GM23248 (cell line): ENCODE results near the gene TPT1. TPM values are rescaled to one million over a fixed set of nuclear protein-coding genes. Genes with fewer than 3 reads are reported as not detected.

ENCODE experiments used
- DNase-seq: peaks from one replicate; pipeline ENCODE4 v3.0.0-alpha.2; 2015
- H2AFZ ChIP-seq: fragments of 200-600 bp; sonication (generic); 2 replicates; pipeline ENCODE4 v1.6.1; 2016; ENCODE audit warnings: antibody characterized with exemption
- H3F3A ChIP-seq: fragments of 200-600 bp; sonication (generic); 2 replicates; pipeline ENCODE4 v1.6.1; 2016; ENCODE audit warnings: mild to moderate bottlenecking, antibody characterized with exemption, mixed run types; ENCODE audit not compliant: insufficient read depth
- H3K27ac ChIP-seq: fragments of 200-600 bp; sonication (generic); 2 replicates; pipeline ENCODE4 v1.5.1; 2016; ENCODE audit warnings: mild to moderate bottlenecking
- H3K27me3 ChIP-seq: fragments of 200-600 bp; sonication (generic); replicated peaks from 2 replicates; pipeline ENCODE4 v1.6.1; 2016; ENCODE audit warnings: mild to moderate bottlenecking; ENCODE audit not compliant: insufficient read depth
- H3K36me3 ChIP-seq: fragments of 200-600 bp; sonication (generic); 2 replicates; pipeline ENCODE4 v1.6.1; 2016; ENCODE audit warnings: low read depth, mild to moderate bottlenecking
- H3K4me1 ChIP-seq: fragments of 200-600 bp; sonication (generic); 2 replicates; pipeline ENCODE4 v1.6.1; 2016; ENCODE audit warnings: mild to moderate bottlenecking; ENCODE audit not compliant: insufficient read depth
- H3K4me2 ChIP-seq: fragments of 200-600 bp; sonication (generic); one replicate; pipeline ENCODE4 v1.6.1; 2016; ENCODE audit warnings: mild to moderate bottlenecking; ENCODE audit not compliant: unreplicated experiment
- H3K4me3 ChIP-seq: fragments of 200-600 bp; sonication (generic); 2 replicates; pipeline ENCODE4 v1.5.1; 2016; ENCODE audit warnings: mild to moderate bottlenecking
- H3K79me2 ChIP-seq: fragments of 200-600 bp; sonication (generic); 2 replicates; pipeline ENCODE4 v1.6.1; 2016; ENCODE audit warnings: mild to moderate bottlenecking; ENCODE audit not compliant: insufficient read depth
- H3K9ac ChIP-seq: fragments of 200-600 bp; sonication (generic); 2 replicates; pipeline ENCODE4 v1.6.1; 2016; ENCODE audit warnings: mild to moderate bottlenecking
- H3K9me2 ChIP-seq: fragments of 200-600 bp; sonication (generic); 2 replicates; pipeline ENCODE4 v1.6.1; 2016; ENCODE audit warnings: mixed run types, mild to moderate bottlenecking, moderate library complexity; ENCODE audit not compliant: insufficient read depth
- H3K9me3 ChIP-seq: fragments of 200-600 bp; sonication (generic); one replicate; pipeline ENCODE4 v1.6.1; 2017; ENCODE audit warnings: low read depth
- H4K20me1 ChIP-seq: fragments of 200-600 bp; sonication (generic); 2 replicates; pipeline ENCODE4 v1.6.0; 2016; ENCODE audit not compliant: insufficient read depth
- EZH2 ChIP-seq: fragments of 200-600 bp; sonication (generic); IDR thresholded peaks from 2 replicates; pipeline ENCODE4 v1.6.1; 2018; ENCODE audit warnings: antibody characterized with exemption, mild to moderate bottlenecking; ENCODE audit not compliant: insufficient read depth, poor library complexity, severe bottlenecking
- EZH2phosphoT487 ChIP-seq: fragments of 200-600 bp; sonication (generic); IDR thresholded peaks from 2 replicates; pipeline ENCODE4 v1.6.1; 2018; ENCODE audit warnings: antibody characterized with exemption, moderate library complexity, mild to moderate bottlenecking, low read depth; ENCODE audit not compliant: insufficient read depth
- WGBS, 2 experiments: methylation state at CpG; one replicate each; pipeline ENCODE4 v1.1.6; 2015 to 2017; ENCODE audit warnings: low lambda C conversion rate in 2 of 2, low coverage in 1 of 2; ENCODE audit errors: missing lambda C conversion rate in 2 of 2; 5-methylcytosine and 5-hydroxymethylcytosine counted together
- in situ Hi-C: fragments of 300-500 bp; cut with MboI; formaldehyde crosslinking; loops from 2 replicates; pipeline ENCODE4 v1.15.0; 2020
- polyA plus RNA-seq: library from polyadenylated mRNA; unstranded; fragments of >200 nt; fragmentation: Nextera tagmentation; extraction: Ambion mirVana; gene quantifications from 2 replicates; pipeline ENCODE4 v1.2.1, GENCODE V29; 2016
- small RNA-seq: library from RNA; depleted of rRNA; stranded (forward); fragments of <200 nt; gene quantifications from one replicate; pipeline ENCODE3, GENCODE V24; 2014; ENCODE audit warnings: low read depth, low replicate concordance
- total RNA-seq: library from RNA; depleted of rRNA; stranded (reverse); fragments of >200 nt; shearing (Covaris generic); gene quantifications from 2 replicates; pipeline ENCODE4 v1.2.3, GENCODE V29; 2014; rRNA removed

TPT1 gene
- total and polyA plus RNA-seq, 2 experiments from 2014 or later, result 1,151 to 2,021 TPM

DNA sequence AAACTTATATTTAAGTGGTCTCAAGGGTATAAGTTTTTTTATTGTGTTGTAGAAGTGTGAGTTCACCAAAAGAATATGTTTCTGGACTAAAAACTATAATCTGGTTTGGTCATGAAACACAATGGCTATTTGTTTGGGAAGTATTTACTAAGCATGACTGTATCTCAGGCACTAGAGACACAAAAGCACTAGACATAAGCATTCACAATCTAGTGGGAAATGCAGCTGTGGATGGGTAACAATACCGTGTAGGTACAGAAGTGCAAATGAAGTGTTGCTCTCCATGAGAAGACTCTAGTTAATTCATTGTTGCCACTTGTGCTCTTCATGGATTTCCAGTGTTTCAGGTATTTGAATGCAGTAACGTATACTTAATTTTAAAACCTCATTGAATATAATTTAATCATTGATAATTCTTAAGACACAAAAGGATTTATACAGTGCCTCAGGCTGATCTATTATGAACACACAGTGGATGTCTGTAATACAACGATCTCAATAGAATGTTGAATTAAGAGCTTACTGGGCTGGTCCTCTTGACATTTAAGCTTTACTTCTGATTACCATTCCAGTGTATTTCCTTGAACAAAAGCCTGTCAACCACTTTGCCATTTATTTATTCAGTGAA lies 50.9 kb downstream of the TPT1 start:
- H3K36me3 ChIP-seq, result no peaks in the 10 kb centered on the region
- peaks cover 18% of the 10 kb centered on the region; the same call in 1 of the 2 replicates for H3F3A ChIP-seq
- H4K20me1 ChIP-seq, result no peaks in the 10 kb centered on the region
- TF ChIP-seq EZH2phosphoT487, result no peak
- TF ChIP-seq EZH2, result no peak
- H3K9me2 ChIP-seq, result no peaks in the 10 kb centered on the region
- H3K27me3 ChIP-seq, result no peaks in the 10 kb centered on the region
- no peaks in the 10 kb centered on the region for H3K9me3 ChIP-seq
- in situ Hi-C loops, result no loop called here
- H3K79me2 ChIP-seq, result no peaks in the 10 kb centered on the region
- 95 to 99% methylated on average over 3 of the region's 3 CpGs for WGBS, 2 experiments
- no peak for DNase-seq
- H3K4me1 ChIP-seq, result no peaks in the 10 kb centered on the region; the same call in 1 of the 2 replicates
- no peak overlapping the region for H3K4me3 ChIP-seq
- H2AFZ ChIP-seq, result no peak overlapping the region
- no peak overlapping the region for H3K27ac ChIP-seq
- H3K9ac ChIP-seq, result no peak overlapping the region
- no peak overlapping the region for H3K4me2 ChIP-seq

Small RNAs within 50 kb of the gene (small RNA-seq; reads per million reads assigned to genes)
- 6.0 reads per million, percentile 81 among the genes with 10 or more reads in this experiment for gene SNORA31

Other genes with a start within 250 kb of the TPT1 start
- gene GTF2F2, start 220.7 kb downstream of the TPT1 start, total RNA-seq, result 23.7 and 25.3 TPM in 2 replicates
- 26.4 and 27.6 TPM in 2 replicates for gene GTF2F2, start 220.7 kb downstream of the TPT1 start, polyA plus RNA-seq
- gene KCTD4, start 140.1 kb downstream of the TPT1 start, total RNA-seq, result 0.65 and 2.3 TPM in 2 replicates
- 1.8 and 2.1 TPM in 2 replicates for gene KCTD4, start 140.1 kb downstream of the TPT1 start, polyA plus RNA-seq
- gene SLC25A30, start 77.2 kb upstream of the TPT1 start, total RNA-seq, result 4.3 and 10.2 TPM in 2 replicates
- 4.3 and 4.5 TPM in 2 replicates for gene SLC25A30, start 77.2 kb upstream of the TPT1 start, polyA plus RNA-seq
- gene COG3, start 123.8 kb upstream of the TPT1 start, total RNA-seq, result 17.9 and 26.7 TPM in 2 replicates
- 16.6 and 19.3 TPM in 2 replicates for gene COG3, start 123.8 kb upstream of the TPT1 start, polyA plus RNA-seq